Activated CD8-positive, alpha-beta T cell treated with anti-CD3 and anti-CD28 coated beads for 36 hours (primary cell): ENCODE results near the gene ABAT. TPM values are rescaled to one million over a fixed set of nuclear protein-coding genes. Genes with fewer than 3 reads are reported as not detected.

ENCODE experiments used
- ATAC-seq: fragments of 200-7000 bp; cut with Tn5 transposase; one replicate; pipeline ENCODE4 v1.10.0; 2021; ENCODE audit warnings: mild to moderate bottlenecking, moderate library complexity
- CTCF ChIA-PET: fragments of 350-600 bp; sonication (Branson Sonifier 250); formaldehyde crosslinking; loops from one replicate; lab custom pipeline; 2021; ENCODE audit warnings: antibody characterized with exemption; lab: Charles Lee
- POLR2A ChIA-PET: fragments of 350-600 bp; sonication (Branson Sonifier 250); formaldehyde crosslinking; loops from one replicate; lab custom pipeline; 2021; ENCODE audit warnings: antibody characterized with exemption; lab: Charles Lee
- DNase-seq: peaks from one replicate; pipeline ENCODE4 v3.0.0-alpha.2; 2020
- H3K27ac Mint-ChIP-seq: one replicate; pipeline ENCODE4 v1.8.0; 2021; ENCODE audit warnings: mild to moderate bottlenecking, mixed read lengths
- H3K27me3 Mint-ChIP-seq: one replicate; pipeline ENCODE4 v1.8.0; 2021; ENCODE audit warnings: mixed read lengths
- H3K36me3 Mint-ChIP-seq: one replicate; pipeline ENCODE4 v1.8.0; 2021; ENCODE audit warnings: low read depth, mixed read lengths
- H3K4me1 Mint-ChIP-seq: one replicate; pipeline ENCODE4 v1.8.0; 2021; ENCODE audit warnings: low read depth, mixed read lengths
- H3K4me3 Mint-ChIP-seq: one replicate; pipeline ENCODE4 v1.8.0; 2021; ENCODE audit warnings: mild to moderate bottlenecking, moderate library complexity, mixed read lengths
- H3K9me3 Mint-ChIP-seq: one replicate; pipeline ENCODE4 v1.8.0; 2021; ENCODE audit warnings: mixed read lengths
- CTCF ChIP-seq: fragments of 200-600 bp; IDR thresholded peaks from one replicate; pipeline ENCODE4 v1.8.0; 2022; ENCODE audit warnings: antibody characterized with exemption, mild to moderate bottlenecking
- intact Hi-C: fragments of 100-400 bp; cut with micrococcal nuclease; formaldehyde crosslinking; loops from one replicate; pipeline ENCODE4 v1.10.0; 2022
- total RNA-seq, 2 experiments: library from RNA; stranded (reverse); gene quantifications; one replicate each; pipeline ENCODE4 v1.2.3, GENCODE V29; 2021

The ABAT gene
- total RNA-seq, 2 experiments from 2014 or later = 5.1 TPM

GRCh38 chr16:8727857-8728618, 53.6 kb downstream of the ABAT start:
- no peak overlapping the region for H3K4me3 Mint-ChIP-seq
- no peaks in the 10 kb centered on the region for H3K27me3 Mint-ChIP-seq
- H3K4me1 Mint-ChIP-seq = peaks cover 20% of the 10 kb centered on the region
- ChIA-PET CTCF (no interaction called here), POLR2A (no interaction called here)
- no peaks in the 10 kb centered on the region for H3K9me3 Mint-ChIP-seq
- H3K27ac Mint-ChIP-seq = peak overlapping the region; percentile 70
- H3K36me3 Mint-ChIP-seq = no peaks in the 10 kb centered on the region
- no peak for TF ChIP-seq CTCF
- DNase-seq (peak; percentile 4), ATAC-seq (peak; percentile 24)
- intact Hi-C loops = no loop called here

GRCh38 chr16:8729779-8730334, 55.4 kb downstream of the ABAT start:
- H3K4me1 Mint-ChIP-seq = peaks cover 20% of the 10 kb centered on the region
- no peak overlapping the region for H3K4me3 Mint-ChIP-seq
- no peak for TF ChIP-seq CTCF
- peak overlapping the region; percentile 57 for H3K27ac Mint-ChIP-seq
- intact Hi-C loops = no loop called here
- CTCF ChIA-PET = no interaction called here
- no peak for DNase-seq
- no peak for ATAC-seq
- H3K27me3 Mint-ChIP-seq = no peaks in the 10 kb centered on the region
- peaks cover 5% of the 10 kb centered on the region for H3K36me3 Mint-ChIP-seq
- H3K9me3 Mint-ChIP-seq = peaks cover 4% of the 10 kb centered on the region
- POLR2A ChIA-PET = no interaction called here

- H3K9me3 Mint-ChIP-seq = peaks cover 4% of the 10 kb centered on the region
- TF ChIP-seq CTCF = no peak
- CTCF ChIA-PET = no interaction called here
- POLR2A ChIA-PET = no interaction called here
- H3K27me3 Mint-ChIP-seq = no peaks in the 10 kb centered on the region
- DNase-seq = no peak
- intact Hi-C loops = no loop called here
- no peak overlapping the region for H3K4me3 Mint-ChIP-seq
- no peak overlapping the region for H3K27ac Mint-ChIP-seq
- H3K4me1 Mint-ChIP-seq = peaks cover 20% of the 10 kb centered on the region
- ATAC-seq = no peak
- peaks cover 5% of the 10 kb centered on the region for H3K36me3 Mint-ChIP-seq
These were observed 56.0 kb downstream of the ABAT start for GRCh38 chr16:8730335-8730915.

- Mint-ChIP-seq H3K27ac (no peak overlapping the region), H3K36me3 (peaks cover 5% of the 10 kb centered on the region), H3K4me1 (peaks cover 6% of the 10 kb centered on the region), H3K27me3 (no peaks in the 10 kb centered on the region), H3K9me3 (peaks cover 4% of the 10 kb centered on the region), H3K4me3 (no peak overlapping the region)
- intact Hi-C loops = no loop called here
- ATAC-seq = no peak
- TF ChIP-seq CTCF = no peak
- ChIA-PET CTCF (no interaction called here), POLR2A (no interaction called here)
- DNase-seq = no peak
These were observed 59.6 kb downstream of the ABAT start for GRCh38 chr16:8733849-8734540.
